GM19324 (cell line): ENCODE measurements around the gene PCDHB13.
"Not testable (repeated sequence)": the region's sequence is repeated elsewhere in the genome, so short reads cannot be mapped to it uniquely, and the experiment has no call there.

Source experiments
- ATAC-seq: cut with Tn5 transposase; IDR thresholded peaks from one replicate; pipeline ENCODE4 v1.9.1; 2021; ENCODE audit warnings: mild to moderate bottlenecking, moderate library complexity; ENCODE audit not compliant: unreplicated experiment, low FRiP score

PCDHB13 gene

DNA sequence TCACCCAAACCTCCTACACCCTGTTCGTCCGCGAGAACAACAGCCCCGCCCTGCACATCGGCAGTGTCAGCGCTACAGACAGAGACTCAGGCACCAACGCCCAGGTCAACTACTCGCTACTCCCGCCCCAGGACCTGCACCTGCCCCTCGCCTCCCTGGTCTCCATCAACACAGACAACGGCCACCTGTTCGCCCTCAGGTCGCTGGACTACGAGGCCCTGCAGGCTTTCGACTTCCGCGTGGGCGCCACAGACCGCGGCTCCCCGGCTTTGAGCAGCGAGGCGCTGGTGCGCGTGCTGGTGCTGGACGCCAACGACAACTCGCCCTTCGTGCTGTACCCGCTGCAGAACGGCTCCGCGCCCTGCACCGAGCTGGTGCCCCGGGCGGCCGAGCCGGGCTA lies 12.6 kb upstream of the PCDHB13 start:
- ATAC-seq: not testable (repeated sequence)

DNA sequence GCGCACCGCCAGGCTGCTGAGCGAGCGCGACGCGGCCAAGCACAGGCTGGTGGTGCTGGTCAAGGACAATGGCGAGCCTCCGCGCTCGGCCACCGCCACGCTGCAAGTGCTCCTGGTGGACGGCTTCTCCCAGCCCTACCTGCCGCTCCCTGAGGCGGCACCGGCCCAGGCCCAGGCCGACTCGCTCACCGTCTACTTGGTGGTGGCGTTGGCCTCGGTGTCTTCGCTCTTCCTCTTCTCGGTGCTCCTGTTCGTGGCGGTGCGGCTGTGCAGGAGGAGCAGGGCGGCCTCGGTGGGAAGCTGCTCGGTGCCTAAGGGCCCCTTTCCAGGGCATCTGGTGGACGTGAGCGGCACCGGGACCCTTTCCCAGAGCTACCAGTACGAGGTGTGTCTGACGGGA lies 12.1 kb upstream of the PCDHB13 start:
- not testable (repeated sequence) for ATAC-seq

- no peak for ATAC-seq
Observed at GRCh38 chr5:141208478-141208877, 5.2 kb upstream of the PCDHB13 start, which contains the start of gene PCDHB12. PCDHB12 (plus strand) TSS chr5:141208719; CDS start chr5:141208908, 189 bp downstream.

DNA sequence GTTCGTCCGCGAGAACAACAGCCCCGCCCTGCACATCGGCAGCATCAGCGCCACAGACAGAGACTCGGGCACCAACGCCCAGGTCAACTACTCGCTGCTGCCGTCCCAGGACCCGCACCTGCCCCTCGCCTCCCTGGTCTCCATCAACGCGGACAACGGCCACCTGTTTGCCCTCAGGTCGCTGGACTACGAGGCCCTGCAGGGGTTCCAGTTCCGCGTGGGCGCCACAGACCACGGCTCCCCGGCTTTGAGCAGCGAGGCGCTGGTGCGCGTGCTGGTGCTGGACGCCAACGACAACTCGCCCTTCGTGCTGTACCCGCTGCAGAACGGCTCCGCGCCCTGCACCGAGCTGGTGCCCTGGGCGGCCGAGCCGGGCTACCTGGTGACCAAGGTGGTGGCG lies 3.4 kb upstream of the PCDHB13 start:
- ATAC-seq: not testable (repeated sequence)

DNA sequence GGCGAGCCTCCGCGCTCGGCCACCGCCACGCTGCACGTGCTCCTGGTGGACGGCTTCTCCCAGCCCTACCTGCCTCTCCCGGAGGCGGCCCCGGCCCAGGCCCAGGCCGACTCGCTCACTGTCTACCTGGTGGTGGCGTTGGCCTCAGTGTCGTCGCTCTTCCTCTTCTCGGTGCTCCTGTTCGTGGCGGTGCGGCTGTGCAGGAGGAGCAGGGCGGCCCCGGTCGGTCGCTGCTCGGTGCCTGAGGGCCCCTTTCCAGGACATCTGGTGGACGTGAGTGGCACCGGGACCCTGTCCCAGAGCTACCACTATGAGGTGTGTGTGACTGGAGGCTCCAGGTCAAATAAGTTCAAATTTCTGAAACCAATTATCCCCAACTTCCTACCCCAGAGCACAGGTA lies 2.9 kb upstream of the PCDHB13 start:
- not testable (repeated sequence) for ATAC-seq

- ATAC-seq: not testable (repeated sequence)
Observed at GRCh38 chr5:141214583-141214982, 864 bp downstream of the PCDHB13 start.

- not testable (repeated sequence) for ATAC-seq
Observed at GRCh38 chr5:141215504-141215903, 1.8 kb downstream of the PCDHB13 start.

GRCh38 chr5:141216035-141216434 lies 2.3 kb downstream of the PCDHB13 start:
- ATAC-seq: not testable (repeated sequence)

DNA sequence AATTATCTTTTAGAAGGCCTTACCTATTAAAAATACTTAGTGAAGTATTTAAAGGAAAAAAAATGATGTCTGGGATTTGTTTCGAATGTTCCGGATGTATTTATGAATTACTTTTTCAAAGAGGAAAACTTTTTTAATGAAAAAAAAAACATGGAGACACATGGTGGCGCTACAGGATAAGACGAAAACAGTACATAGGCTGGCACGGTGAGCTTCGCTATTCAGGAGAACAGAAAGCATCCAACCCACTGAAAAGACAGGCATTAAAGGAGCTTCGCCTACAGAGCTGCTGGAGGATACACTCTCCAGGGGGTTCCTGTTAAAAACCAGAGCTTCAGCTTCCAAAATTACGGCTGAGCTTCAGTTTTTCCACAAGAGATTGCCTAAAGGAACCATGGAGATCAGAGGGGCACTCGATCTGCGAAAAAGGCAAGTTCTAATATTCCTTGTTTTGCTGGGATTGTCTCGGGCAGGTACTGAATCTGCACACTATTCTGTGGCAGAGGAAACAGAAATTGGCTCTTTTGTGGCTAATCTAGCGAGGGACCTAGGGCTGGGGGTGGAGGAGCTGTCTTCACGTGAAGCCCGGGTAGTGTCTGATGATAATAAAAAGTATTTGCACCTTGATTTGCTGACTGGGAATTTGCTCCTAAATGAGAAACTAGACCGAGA lies 9.5 kb downstream of the PCDHB13 start, which contains the start of gene PCDHB14:
Gene PCDHB14 (plus strand): TSS at position 232 of the 672 bp plus-strand sequence. CDS start 163 bp downstream, at position 395.
- ATAC-seq: no peak

DNA sequence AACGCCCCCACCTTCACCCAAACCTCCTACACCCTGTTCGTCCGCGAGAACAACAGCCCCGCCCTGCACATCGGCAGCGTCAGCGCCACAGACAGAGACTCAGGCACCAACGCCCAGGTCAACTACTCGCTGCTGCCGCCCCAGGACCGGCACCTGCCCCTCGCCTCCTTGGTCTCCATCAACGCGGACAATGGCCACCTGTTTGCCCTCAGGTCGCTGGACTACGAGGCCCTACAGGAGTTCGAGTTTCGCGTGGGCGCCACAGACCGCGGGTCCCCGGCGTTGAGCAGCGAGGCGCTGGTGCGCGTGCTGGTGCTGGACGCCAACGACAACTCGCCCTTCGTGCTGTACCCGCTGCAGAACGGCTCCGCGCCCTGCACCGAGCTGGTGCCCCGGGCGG lies 11.1 kb downstream of the PCDHB13 start:
- not testable (repeated sequence) for ATAC-seq

GRCh38 chr5:141225421-141225820 lies 11.7 kb downstream of the PCDHB13 start:
- ATAC-seq: not testable (repeated sequence)

- no peak for ATAC-seq
Observed at GRCh38 chr5:141234109-141234667, 20.5 kb downstream of the PCDHB13 start.

DNA sequence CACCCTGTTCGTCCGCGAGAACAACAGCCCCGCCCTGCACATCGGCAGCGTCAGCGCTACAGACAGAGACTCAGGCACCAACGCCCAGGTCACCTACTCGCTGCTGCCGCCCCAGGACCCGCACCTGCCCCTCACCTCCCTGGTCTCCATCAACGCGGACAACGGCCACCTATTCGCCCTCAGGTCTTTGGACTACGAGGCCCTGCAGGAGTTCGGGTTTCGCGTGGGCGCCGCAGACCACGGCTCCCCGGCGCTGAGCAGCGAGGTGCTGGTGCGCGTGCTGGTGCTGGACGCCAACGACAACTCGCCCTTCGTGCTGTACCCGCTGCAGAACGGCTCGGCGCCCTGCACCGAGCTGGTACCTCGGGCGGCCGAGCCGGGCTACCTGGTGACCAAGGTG lies 22.2 kb downstream of the PCDHB13 start:
- not testable (repeated sequence) for ATAC-seq

- no peak for ATAC-seq
Observed at GRCh38 chr5:141236516-141237313, 23.0 kb downstream of the PCDHB13 start.

DNA sequence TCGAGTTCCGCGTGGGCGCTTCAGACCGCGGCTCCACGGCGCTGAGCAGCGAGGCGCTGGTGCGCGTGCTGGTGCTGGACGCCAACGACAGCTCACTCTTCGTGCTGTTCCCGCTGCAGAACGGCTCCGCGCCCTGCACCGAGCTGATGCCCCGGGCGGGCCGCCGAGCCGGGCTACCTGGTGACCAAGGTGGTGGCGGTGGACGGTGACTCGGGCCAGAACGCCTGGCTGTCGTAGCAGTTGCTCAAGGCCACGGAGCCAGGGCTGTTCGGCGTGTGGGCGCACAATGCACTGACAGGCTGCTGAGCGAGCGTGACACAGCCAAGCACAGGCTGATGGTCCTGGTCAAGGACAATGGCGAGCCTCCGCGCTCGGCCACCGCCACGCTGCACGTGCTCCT lies 27.8 kb downstream of the PCDHB13 start:
- ATAC-seq: no peak

- ATAC-seq: no peak
Observed at GRCh38 chr5:141245250-141245717, 31.6 kb downstream of the PCDHB13 start, which contains the start of gene PCDHB15. PCDHB15 (plus strand) TSS chr5:141245395; CDS start chr5:141245579, 184 bp downstream.

- ATAC-seq: not testable (repeated sequence)
Observed at GRCh38 chr5:141246971-141247370, 33.3 kb downstream of the PCDHB13 start.

DNA sequence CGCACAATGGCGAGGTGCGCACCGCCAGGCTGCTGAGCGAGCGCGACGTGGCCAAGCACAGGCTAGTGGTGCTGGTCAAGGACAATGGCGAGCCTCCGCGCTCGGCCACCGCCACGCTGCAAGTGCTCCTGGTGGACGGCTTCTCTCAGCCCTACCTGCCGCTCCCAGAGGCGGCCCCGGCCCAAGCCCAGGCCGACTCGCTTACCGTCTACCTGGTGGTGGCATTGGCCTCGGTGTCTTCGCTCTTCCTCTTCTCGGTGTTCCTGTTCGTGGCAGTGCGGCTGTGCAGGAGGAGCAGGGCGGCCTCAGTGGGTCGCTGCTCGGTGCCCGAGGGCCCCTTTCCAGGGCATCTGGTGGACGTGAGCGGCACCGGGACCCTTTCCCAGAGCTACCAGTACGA lies 33.7 kb downstream of the PCDHB13 start:
- not testable (repeated sequence) for ATAC-seq

DNA sequence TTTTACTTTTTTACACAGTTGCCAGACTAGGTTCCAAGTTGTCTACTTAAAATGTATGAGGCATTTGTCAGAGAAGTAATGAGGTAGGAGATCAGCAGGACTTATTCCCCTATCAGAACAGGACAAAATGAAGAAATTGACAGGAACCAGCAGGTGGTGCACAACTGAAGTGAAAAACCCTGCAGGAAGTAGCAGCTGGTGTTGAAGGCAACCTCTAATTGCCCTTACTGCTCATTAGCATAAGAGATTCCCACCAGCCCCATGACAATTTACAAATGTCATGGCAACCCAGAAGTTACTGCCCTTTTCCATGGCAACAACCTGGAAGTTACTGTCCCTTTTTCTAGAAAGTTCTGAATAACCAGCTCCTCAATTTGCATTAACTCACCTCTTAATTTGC lies 36.9 kb downstream of the PCDHB13 start:
- no peak for ATAC-seq

DNA sequence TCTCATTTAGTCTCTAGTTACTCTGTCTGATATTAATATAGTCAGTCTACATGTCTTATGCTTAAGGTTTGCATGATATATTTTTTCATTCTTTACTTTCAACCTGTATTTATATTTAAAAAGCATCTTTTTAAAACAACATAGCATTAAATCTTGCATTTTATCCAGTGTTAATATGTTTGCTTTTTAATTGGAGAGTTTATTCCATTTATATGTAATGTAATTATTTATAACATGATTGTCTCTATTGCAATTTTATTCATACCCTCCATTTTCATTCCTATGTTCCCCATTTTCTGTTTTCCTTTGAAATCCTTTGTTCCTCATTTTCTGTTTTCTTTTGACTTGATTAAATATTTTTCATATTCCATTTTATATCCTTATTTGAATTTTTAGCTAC lies 44.7 kb downstream of the PCDHB13 start:
- ATAC-seq: no peak

GRCh38 chr5:141258948-141259347 lies 45.2 kb downstream of the PCDHB13 start:
- ATAC-seq: no peak
